ENCODE data around the gene EPB41L2.

- no peak for TF ChIP-seq CTCF (IDR thresholded peaks at IDR 0.05)
- TF ChIP-seq POLR2AphosphoS5 (IDR thresholded peaks at IDR 0.05) = no peak
- no peak for TF ChIP-seq POLR2A (IDR thresholded peaks at IDR 0.05)
These were observed 14.6 kb downstream of the EPB41L2 start for GRCh38 chr6:131048459-131048858.
